Uterus (tissue), 4 donors: ENCODE results near the gene ATAD5. TPM values are rescaled to one million over a fixed set of nuclear protein-coding genes. Genes with fewer than 3 reads are reported as not detected.

Experiments
- DNase-seq, 2 donors: peaks; one replicate each; pipeline ENCODE4 v3.0.0-alpha.2; 2019 to 2020
- H3K27ac ChIP-seq, 2 donors: fragments of 200-600 bp; sonication (generic); 1 replicate in 1 of 2; 2 replicates in 1 of 2; pipeline ENCODE4 v1.5.1; 2016 to 2018
- H3K27me3 ChIP-seq, 2 donors: fragments of 200-600 bp; sonication (generic); one replicate each; pipeline ENCODE4 v1.5.1; 2018 to 2019; ENCODE audit warnings: control low read depth in 1 of 2
- H3K36me3 ChIP-seq, 2 donors: fragments of 200-600 bp; sonication (generic); one replicate each; pipeline ENCODE4 v1.5.1; 2019; ENCODE audit warnings: control low read depth in 1 of 2
- H3K4me1 ChIP-seq, 2 donors: fragments of 200-600 bp; sonication (generic); one replicate each; pipeline ENCODE4 v1.5.1; 2018 to 2019; ENCODE audit warnings: control low read depth in 1 of 2
- H3K4me3 ChIP-seq, 2 donors: fragments of 200-600 bp; sonication (generic); 1 replicate in 1 of 2; 2 replicates in 1 of 2; pipeline ENCODE4 v1.5.1; 2018 to 2019; ENCODE audit warnings: mild to moderate bottlenecking in 1 of 2
- H3K9me3 ChIP-seq, 2 donors: fragments of 200-600 bp; sonication (generic); one replicate each; pipeline ENCODE4 v1.5.1; 2019; ENCODE audit warnings: control low read depth in 1 of 2
- CTCF ChIP-seq, 4 experiments: fragments of 200-600 bp in 2 of 4; fragments of 450-650 bp in 2 of 4; sonication (generic) in 2 of 4; IDR thresholded peaks; one replicate each; pipeline ENCODE4 v1.5.1; 2016 to 2019; ENCODE audit warnings: antibody characterized with exemption in 4 of 4, mild to moderate bottlenecking in 2 of 4, moderate library complexity in 1 of 4
- POLR2A ChIP-seq, 2 donors: fragments of 450-650 bp; IDR thresholded peaks; one replicate each; pipeline ENCODE4 v1.6.1; 2016; ENCODE audit warnings: antibody characterized with exemption in 2 of 2, mild to moderate bottlenecking in 1 of 2, moderate library complexity in 1 of 2
- intact Hi-C: fragments of 100-400 bp; cut with DNase I; formaldehyde crosslinking; loops from one replicate; pipeline ENCODE4 v1.15.1; 2023; ENCODE audit warnings: low total_unique reads
- total RNA-seq, 4 donors: library from RNA; depleted of rRNA in 3 of 4; stranded (reverse); fragments of >200 nt in 3 of 4; gene quantifications; one replicate each; pipeline versions ENCODE4 v1.1.0 to v1.2.4, GENCODE V29; 2014 to 2023
- donor health status: DM: yes; HTN: yes; CAD: no.

Gene ATAD5
- total RNA-seq, 4 donors from 2014 or later: 1.3 to 8.8 (median 5.2) TPM

- TF ChIP-seq POLR2A (IDR thresholded peaks at IDR 0.05) (no peak), CTCF (IDR thresholded peaks at IDR 0.05) (no peak)
- Histone ChIP-seq H3K27ac (no peak overlapping the region), H3K27me3 (no peaks in the 10 kb centered on the region), H3K4me3 (no peak overlapping the region), H3K9me3 (no peaks in the 10 kb centered on the region), H3K4me1 (no peaks in the 10 kb centered on the region), H3K36me3 (no peaks in the 10 kb centered on the region)
- DNase-seq: no peak
- intact Hi-C loops: no loop called here
These were observed 84.3 kb downstream of the ATAD5 start for GRCh38 chr17:30915833-30916611.

GRCh38 chr17:30917050-30917449 is 85.3 kb downstream of the ATAD5 start:
- DNase-seq: no peak
- no peaks in the 10 kb centered on the region for H3K27me3 ChIP-seq
- no peak overlapping the region for H3K27ac ChIP-seq
- H3K36me3 ChIP-seq: no peaks in the 10 kb centered on the region
- no peaks in the 10 kb centered on the region for H3K9me3 ChIP-seq
- peaks cover 0 to 5% of the 10 kb centered on the region in 2 donors for H3K4me1 ChIP-seq
- intact Hi-C loops: no loop called here
- no peak for TF ChIP-seq CTCF (IDR thresholded peaks at IDR 0.05)
- no peak for TF ChIP-seq POLR2A (IDR thresholded peaks at IDR 0.05)
- no peak overlapping the region for H3K4me3 ChIP-seq

GRCh38 chr17:30920282-30920681 is 88.5 kb downstream of the ATAD5 start:
- no peak for DNase-seq
- H3K4me1 ChIP-seq: peaks cover 0 to 12% of the 10 kb centered on the region in 2 donors
- intact Hi-C loops: no loop called here
- H3K4me3 ChIP-seq: no peak overlapping the region
- H3K36me3 ChIP-seq: no peaks in the 10 kb centered on the region
- no peak overlapping the region for H3K27ac ChIP-seq
- no peak for TF ChIP-seq POLR2A (IDR thresholded peaks at IDR 0.05)
- no peak for TF ChIP-seq CTCF (IDR thresholded peaks at IDR 0.05)
- H3K27me3 ChIP-seq: peaks cover 0 to 13% of the 10 kb centered on the region in 2 donors
- no peaks in the 10 kb centered on the region for H3K9me3 ChIP-seq

GRCh38 chr17:30920683-30921543 is 89.1 kb downstream of the ATAD5 start:
- no peaks in the 10 kb centered on the region for H3K36me3 ChIP-seq
- peak overlapping the region in 1 of 2 donors; percentile 29 for H3K4me3 ChIP-seq
- no peak overlapping the region for H3K27ac ChIP-seq
- H3K9me3 ChIP-seq: no peaks in the 10 kb centered on the region
- intact Hi-C loops: no loop called here
- H3K4me1 ChIP-seq: peaks cover 0 to 12% of the 10 kb centered on the region in 2 donors
- TF ChIP-seq POLR2A (IDR thresholded peaks at IDR 0.05) (no peak), CTCF (IDR thresholded peaks at IDR 0.05) (no peak)
- H3K27me3 ChIP-seq: peaks cover 0 to 13% of the 10 kb centered on the region in 2 donors
- no peak for DNase-seq
